ENCODE results near the gene CCDC136. TPM values are rescaled to one million over a fixed set of nuclear protein-coding genes. Genes with fewer than 3 reads are reported as not detected.

CCDC136 gene
- total and polyA plus RNA-seq, 2 experiments from 2014 or later: 27.1 to 55.7 TPM

GRCh38 chr7:128847721-128848211 lies 56.0 kb downstream of the CCDC136 start (continued):
- TF ChIP-seq ZNF114 (CRISPR knock-in tag; IDR thresholded peaks at IDR 0.05) (no peak), STAT1 (IDR thresholded peaks at IDR 0.05; ENCODE audit: unreplicated experiment) (no peak), REST (IDR thresholded peaks at IDR 0.05; ENCODE audit: unreplicated experiment) (no peak), NANOG (IDR thresholded peaks at IDR 0.05; ENCODE audit: borderline replicate concordance) (no peak), CTCF (conservative IDR thresholded peaks at IDR 0.05; ENCODE audit: low read depth in 2 of 2) (no peak)

- Histone ChIP-seq H2AFZ (no peak overlapping the region), H3K36me3 (ENCODE audit: insufficient read depth) (no peaks in the 10 kb centered on the region), H3K9me2 (ENCODE audit: insufficient read depth) (no peaks in the 10 kb centered on the region), H3K27me3 (ENCODE audit: insufficient read depth) (no peaks in the 10 kb centered on the region), H3K4me2 (no peak overlapping the region), H3K79me2 (replicated peaks; ENCODE audit: insufficient read depth) (no peaks in the 10 kb centered on the region), H3F3A (replicated peaks; ENCODE audit: low read depth) (no peaks in the 10 kb centered on the region), H3K27ac (ENCODE audit: low read depth) (no peak overlapping the region), H3K4me3 (no peak overlapping the region), H4K20me1 (replicated peaks; ENCODE audit: insufficient read depth) (no peaks in the 10 kb centered on the region), H3K4me1 (ENCODE audit: insufficient read depth) (no peaks in the 10 kb centered on the region)
- DNase-seq (ENCODE audit: low spot score) (no peak), ATAC-seq (no peak)
- Mint-ChIP-seq H3K4me3 (no peak overlapping the region), H3K36me3 (ENCODE audit: low read depth) (no peaks in the 10 kb centered on the region; the same call in 2 of the 3 replicates), H3K9me3 (no peaks in the 10 kb centered on the region), H3K4me1 (no peaks in the 10 kb centered on the region; the same call in 2 of the 3 replicates), H3K27me3 (ENCODE audit: insufficient read depth, low read depth, poor library complexity) (peaks cover 8% of the 10 kb centered on the region), H3K27ac (no peak overlapping the region)
- no peak for TF ChIP-seq ETS1 (IDR thresholded peaks at IDR 0.05)
- TF ChIP-seq NANOG (IDR thresholded peaks at IDR 0.05; ENCODE audit: borderline replicate concordance): no peak
- no peak for TF ChIP-seq CTCF (conservative IDR thresholded peaks at IDR 0.05; ENCODE audit: low read depth in 2 of 2)
- no peak for TF ChIP-seq POLR2AphosphoS5 (IDR thresholded peaks at IDR 0.05; ENCODE audit: low read depth)
- TF ChIP-seq STAT1 (IDR thresholded peaks at IDR 0.05; ENCODE audit: unreplicated experiment): no peak
- TF ChIP-seq ZNF331 (CRISPR knock-in tag; IDR thresholded peaks at IDR 0.05; ENCODE audit: low read depth): no peak
Observed at GRCh38 chr7:128848289-128849155, 56.8 kb downstream of the CCDC136 start.

All from GM23338 (cell line).